Right forelimb (tissue), 1 donor: ENCODE measurements around the gene ARVCF.
"Not testable (repeated sequence)": the region's sequence is repeated elsewhere in the genome, so short reads cannot be mapped to it uniquely, and the experiment has no call there.

ENCODE experiments used
- DNase-seq: peaks from one replicate; pipeline ENCODE4 v3.0.0-alpha.2; 2018

Gene ARVCF

GRCh38 chr22:19958083-19959042 is 58.3 kb downstream of the ARVCF start:
- DNase-seq = peak; percentile 46

GRCh38 chr22:19957445-19957844 is 59.2 kb downstream of the ARVCF start:
- peak; percentile 28 for DNase-seq

- peak; percentile 38 for DNase-seq
Observed at GRCh38 chr22:19955241-19956128, 61.1 kb downstream of the ARVCF start.

- no peak for DNase-seq
Observed at GRCh38 chr22:19951346-19951745, 65.3 kb downstream of the ARVCF start.

GRCh38 chr22:19948057-19948760 is 68.4 kb downstream of the ARVCF start:
- DNase-seq = no peak

- DNase-seq = no peak
Observed at GRCh38 chr22:19943082-19944026, 73.3 kb downstream of the ARVCF start.

GRCh38 chr22:19942157-19943081 is 74.2 kb downstream of the ARVCF start:
- peak; percentile 65 for DNase-seq

- DNase-seq = peak; percentile 80
Observed at GRCh38 chr22:19941365-19942082, 75.1 kb downstream of the ARVCF start, which contains the start of the genes COMT and TXNRD2. TSS of gene COMT (plus strand) at chr22:19941772. CDS start at chr22:19962527, 20,755 bp downstream. TSS of gene TXNRD2 (minus strand) at chr22:19941818. CDS start at chr22:19941803, 15 bp downstream.

GRCh38 chr22:19940536-19941364 is 75.9 kb downstream of the ARVCF start:
- DNase-seq = peak; percentile 45

- no peak for DNase-seq
Observed at GRCh38 chr22:19937616-19938473, 78.8 kb downstream of the ARVCF start.

GRCh38 chr22:19936513-19936912 is 80.1 kb downstream of the ARVCF start:
- no peak for DNase-seq

GRCh38 chr22:19935123-19935718 is 81.4 kb downstream of the ARVCF start:
- not testable (repeated sequence) for DNase-seq

GRCh38 chr22:19933341-19934241 is 83.0 kb downstream of the ARVCF start:
- no peak for DNase-seq

GRCh38 chr22:19932367-19933206 is 84.0 kb downstream of the ARVCF start:
- no peak for DNase-seq

- no peak for DNase-seq
Observed at GRCh38 chr22:19931514-19931913, 85.1 kb downstream of the ARVCF start.
